Measurements from ENCODE around the gene TMEM167A. TPM values are rescaled to one million over a fixed set of nuclear protein-coding genes. Genes with fewer than 3 reads are reported as not detected.
A peak's percentile ranks its signal among the peaks of the same experiment; 100 is the strongest.

Gene TMEM167A
- total and polyA plus RNA-seq, 2 experiments from 2014 or later = 106 to 211 TPM

DNA sequence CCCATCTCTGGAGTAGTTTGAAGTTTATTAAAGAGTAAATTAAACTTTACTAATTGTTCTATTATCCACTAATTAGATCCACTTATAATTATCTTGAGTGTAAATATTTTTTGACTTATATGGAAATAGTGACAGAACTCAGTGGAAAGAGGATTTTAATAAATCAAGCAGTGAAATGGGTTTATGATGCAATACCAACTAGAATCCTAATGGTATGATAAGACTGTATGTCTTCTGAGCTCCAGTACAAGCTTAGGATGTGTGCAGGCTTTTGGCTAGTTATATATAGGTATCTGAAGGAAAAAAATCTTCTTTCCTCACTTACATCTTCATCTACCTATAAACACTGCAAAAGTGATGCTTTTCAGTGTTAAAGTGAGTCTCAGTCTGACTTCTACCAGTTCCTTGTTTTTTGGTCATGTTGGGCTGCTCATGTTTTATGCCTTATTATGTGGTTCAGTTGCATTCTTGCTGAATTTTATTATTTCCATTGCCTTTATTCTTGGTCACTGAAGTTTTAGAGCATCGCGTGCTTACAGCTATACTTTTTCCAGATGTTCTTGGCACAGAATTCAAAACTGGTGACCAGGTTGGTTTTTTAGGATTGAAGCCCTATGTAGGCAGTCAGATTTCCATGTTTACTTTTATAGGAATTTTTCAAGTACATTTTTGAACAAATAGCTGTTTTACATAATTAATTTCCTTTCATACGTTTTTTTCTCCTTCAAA is 30.7 kb upstream of the TMEM167A start:
- no peaks in the 10 kb centered on the region for H3K36me3 ChIP-seq (ENCODE audit: low read depth)
- no peak overlapping the region for H3K27ac ChIP-seq
- no peak overlapping the region for H2AFZ ChIP-seq
- H3K9me2 ChIP-seq (ENCODE audit: insufficient read depth) = no peaks in the 10 kb centered on the region; the same call in 1 of the 2 replicates
- no peaks in the 10 kb centered on the region for H3F3A ChIP-seq (ENCODE audit: insufficient read depth)
- WGBS, 2 experiments (ENCODE audit: low coverage in 1 of 2, low lambda C conversion rate in 2 of 2, missing lambda C conversion rate in 2 of 2) = 56 to 64% methylated on average over 3 of the region's 3 CpGs
- H3K4me3 ChIP-seq = no peak overlapping the region
- H3K9me3 ChIP-seq (ENCODE audit: low read depth) = no peaks in the 10 kb centered on the region
- no peaks in the 10 kb centered on the region for H3K79me2 ChIP-seq (ENCODE audit: insufficient read depth)
- no peak overlapping the region for H3K9ac ChIP-seq
- in situ Hi-C loops (cut with MboI) = no loop called here
- DNase-seq = peak; percentile 24
- H3K4me2 ChIP-seq (ENCODE audit: unreplicated experiment) = no peak overlapping the region
- H4K20me1 ChIP-seq (ENCODE audit: insufficient read depth) = no peaks in the 10 kb centered on the region
- TF ChIP-seq EZH2 (IDR thresholded peaks at IDR 0.05; ENCODE audit: insufficient read depth, poor library complexity, severe bottlenecking) = no peak
- TF ChIP-seq EZH2phosphoT487 (IDR thresholded peaks at IDR 0.05; ENCODE audit: insufficient read depth, low read depth) = no peak
- H3K4me1 ChIP-seq (ENCODE audit: insufficient read depth) = no peaks in the 10 kb centered on the region
- no peaks in the 10 kb centered on the region for H3K27me3 ChIP-seq (replicated peaks; ENCODE audit: insufficient read depth)

GRCh38 chr5:83104021-83104420 is 26.8 kb upstream of the TMEM167A start:
- H3K4me3 ChIP-seq = no peak overlapping the region
- no peaks in the 10 kb centered on the region for H3F3A ChIP-seq (ENCODE audit: insufficient read depth)
- no peak overlapping the region for H2AFZ ChIP-seq
- no peaks in the 10 kb centered on the region for H4K20me1 ChIP-seq (ENCODE audit: insufficient read depth)
- peak overlapping the region; percentile 29; the same call in 1 of the 2 replicates for H3K27ac ChIP-seq
- no peaks in the 10 kb centered on the region for H3K79me2 ChIP-seq (ENCODE audit: insufficient read depth)
- no peak overlapping the region for H3K4me2 ChIP-seq (ENCODE audit: unreplicated experiment)
- H3K36me3 ChIP-seq (ENCODE audit: low read depth) = no peaks in the 10 kb centered on the region
- no peak overlapping the region for H3K9ac ChIP-seq
- H3K9me2 ChIP-seq (ENCODE audit: insufficient read depth) = no peaks in the 10 kb centered on the region; the same call in 1 of the 2 replicates
- no peaks in the 10 kb centered on the region for H3K9me3 ChIP-seq (ENCODE audit: low read depth)
- no peaks in the 10 kb centered on the region for H3K4me1 ChIP-seq (ENCODE audit: insufficient read depth)
- TF ChIP-seq EZH2 (IDR thresholded peaks at IDR 0.05; ENCODE audit: insufficient read depth, poor library complexity, severe bottlenecking) (no peak), EZH2phosphoT487 (IDR thresholded peaks at IDR 0.05; ENCODE audit: insufficient read depth, low read depth) (no peak)
- in situ Hi-C loops (cut with MboI) = no loop called here
- peak; percentile 60 for DNase-seq
- no peaks in the 10 kb centered on the region for H3K27me3 ChIP-seq (replicated peaks; ENCODE audit: insufficient read depth)

- Histone ChIP-seq H3K9me3 (ENCODE audit: low read depth) (no peaks in the 10 kb centered on the region), H3K27ac (no peak overlapping the region), H2AFZ (no peak overlapping the region), H3K4me3 (no peak overlapping the region), H3F3A (ENCODE audit: insufficient read depth) (peaks cover 11% of the 10 kb centered on the region), H3K36me3 (ENCODE audit: low read depth) (no peaks in the 10 kb centered on the region), H3K27me3 (replicated peaks; ENCODE audit: insufficient read depth) (no peaks in the 10 kb centered on the region), H3K4me2 (ENCODE audit: unreplicated experiment) (no peak overlapping the region), H3K4me1 (ENCODE audit: insufficient read depth) (peaks cover 12% of the 10 kb centered on the region), H3K9me2 (ENCODE audit: insufficient read depth) (no peaks in the 10 kb centered on the region), H4K20me1 (ENCODE audit: insufficient read depth) (no peaks in the 10 kb centered on the region), H3K79me2 (ENCODE audit: insufficient read depth) (no peaks in the 10 kb centered on the region), H3K9ac (no peak overlapping the region)
- TF ChIP-seq EZH2 (IDR thresholded peaks at IDR 0.05; ENCODE audit: insufficient read depth, poor library complexity, severe bottlenecking) (no peak), EZH2phosphoT487 (IDR thresholded peaks at IDR 0.05; ENCODE audit: insufficient read depth, low read depth) (no peak)
- in situ Hi-C loops (cut with MboI) = no loop called here
- DNase-seq = no peak
Measured at GRCh38 chr5:83102364-83102980, 25.3 kb upstream of the TMEM167A start.

GRCh38 chr5:83101514-83101913 is 24.3 kb upstream of the TMEM167A start:
- TF ChIP-seq EZH2phosphoT487 (IDR thresholded peaks at IDR 0.05; ENCODE audit: insufficient read depth, low read depth) (no peak), EZH2 (IDR thresholded peaks at IDR 0.05; ENCODE audit: insufficient read depth, poor library complexity, severe bottlenecking) (no peak)
- Histone ChIP-seq H3K9me3 (ENCODE audit: low read depth) (no peaks in the 10 kb centered on the region), H4K20me1 (ENCODE audit: insufficient read depth) (no peaks in the 10 kb centered on the region), H3K9ac (no peak overlapping the region), H3K4me3 (no peak overlapping the region), H3K27me3 (replicated peaks; ENCODE audit: insufficient read depth) (no peaks in the 10 kb centered on the region), H3K4me2 (ENCODE audit: unreplicated experiment) (no peak overlapping the region), H3K9me2 (ENCODE audit: insufficient read depth) (no peaks in the 10 kb centered on the region), H3F3A (ENCODE audit: insufficient read depth) (peaks cover 20% of the 10 kb centered on the region), H3K27ac (no peak overlapping the region), H3K4me1 (ENCODE audit: insufficient read depth) (peaks cover 22% of the 10 kb centered on the region), H3K79me2 (ENCODE audit: insufficient read depth) (no peaks in the 10 kb centered on the region), H2AFZ (no peak overlapping the region), H3K36me3 (ENCODE audit: low read depth) (no peaks in the 10 kb centered on the region)
- 95 to 100% methylated on average over 1 of the region's 1 CpG for WGBS, 2 experiments (ENCODE audit: low coverage in 1 of 2, low lambda C conversion rate in 2 of 2, missing lambda C conversion rate in 2 of 2)
- in situ Hi-C loops (cut with MboI) = no loop called here
- DNase-seq = no peak
